ENCODE data around the gene ZDHHC8. TPM values are rescaled to one million over a fixed set of nuclear protein-coding genes. Genes with fewer than 3 reads are reported as not detected.

ZDHHC8 gene
- polyA plus RNA-seq, 2 of the 4 experiments (the other 2 are of a cell fraction) = 5.3 to 28.1 TPM

- no peak overlapping the region for H3K27ac ChIP-seq
- no peak for ATAC-seq
- FAIRE-seq = no peak
- ChIA-PET POLR2A (no interaction called here), CTCF (interaction anchor here (1.2 kb wide), 2 partner anchors 10 to 18 kb away, joined by 3 read pairs; no protein-coding TSS in a partner anchor)
- WGBS (ENCODE audit: missing lambda C conversion rate) = 97% methylated on average over 24 of the region's 36 CpGs
- H3K4me2 ChIP-seq = no peak overlapping the region
- no peak overlapping the region for H3K4me3 ChIP-seq
- no peaks in the 10 kb centered on the region for H3K9me3 ChIP-seq
- no peaks in the 10 kb centered on the region for H3K4me1 ChIP-seq
- DNase-seq (ENCODE audit: low read depth in 1 of 2, low spot score in 1 of 2) = no peak
- no peak for TF ChIP-seq ZFP36 (IDR thresholded peaks at IDR 0.05; ENCODE audit: borderline replicate concordance, partially characterized antibody)
- TF ChIP-seq EHF (CRISPR knock-in tag; IDR thresholded peaks at IDR 0.05) = no peak
- TF ChIP-seq CBX2 (IDR thresholded peaks at IDR 0.05; ENCODE audit: borderline replicate concordance, low read depth) = no peak
- TF ChIP-seq FOSL2 (IDR thresholded peaks at IDR 0.05) = no peak
- TF ChIP-seq FOSL2 (CRISPR knock-in tag; IDR thresholded peaks at IDR 0.05) = no peak
- no peak for TF ChIP-seq SREBF2 (IDR thresholded peaks at IDR 0.05)
- no peak for TF ChIP-seq HDAC2 (IDR thresholded peaks at IDR 0.05)
- no peak for TF ChIP-seq HOXB13 (CRISPR knock-in tag; IDR thresholded peaks at IDR 0.05; ENCODE audit: low read depth)
- TF ChIP-seq POLR2AphosphoS2 (conservative IDR thresholded peaks at IDR 0.05; ENCODE audit: low read length) = no peak
- TF ChIP-seq, protein P1, sequence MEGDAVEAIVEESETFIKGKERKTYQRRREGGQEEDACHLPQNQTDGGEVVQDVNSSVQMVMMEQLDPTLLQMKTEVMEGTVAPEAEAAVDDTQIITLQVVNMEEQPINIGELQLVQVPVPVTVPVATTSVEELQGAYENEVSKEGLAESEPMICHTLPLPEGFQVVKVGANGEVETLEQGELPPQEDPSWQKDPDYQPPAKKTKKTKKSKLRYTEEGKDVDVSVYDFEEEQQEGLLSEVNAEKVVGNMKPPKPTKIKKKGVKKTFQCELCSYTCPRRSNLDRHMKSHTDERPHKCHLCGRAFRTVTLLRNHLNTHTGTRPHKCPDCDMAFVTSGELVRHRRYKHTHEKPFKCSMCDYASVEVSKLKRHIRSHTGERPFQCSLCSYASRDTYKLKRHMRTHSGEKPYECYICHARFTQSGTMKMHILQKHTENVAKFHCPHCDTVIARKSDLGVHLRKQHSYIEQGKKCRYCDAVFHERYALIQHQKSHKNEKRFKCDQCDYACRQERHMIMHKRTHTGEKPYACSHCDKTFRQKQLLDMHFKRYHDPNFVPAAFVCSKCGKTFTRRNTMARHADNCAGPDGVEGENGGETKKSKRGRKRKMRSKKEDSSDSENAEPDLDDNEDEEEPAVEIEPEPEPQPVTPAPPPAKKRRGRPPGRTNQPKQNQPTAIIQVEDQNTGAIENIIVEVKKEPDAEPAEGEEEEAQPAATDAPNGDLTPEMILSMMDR (IDR thresholded peaks at IDR 0.05) = no peak
- TF ChIP-seq RCOR1 (IDR thresholded peaks at IDR 0.05; ENCODE audit: low read depth, low read length) = no peak
- TF ChIP-seq, protein P2, sequence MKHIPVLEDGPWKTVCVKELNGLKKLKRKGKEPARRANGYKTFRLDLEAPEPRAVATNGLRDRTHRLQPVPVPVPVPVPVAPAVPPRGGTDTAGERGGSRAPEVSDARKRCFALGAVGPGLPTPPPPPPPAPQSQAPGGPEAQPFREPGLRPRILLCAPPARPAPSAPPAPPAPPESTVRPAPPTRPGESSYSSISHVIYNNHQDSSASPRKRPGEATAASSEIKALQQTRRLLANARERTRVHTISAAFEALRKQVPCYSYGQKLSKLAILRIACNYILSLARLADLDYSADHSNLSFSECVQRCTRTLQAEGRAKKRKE (CRISPR knock-in tag; IDR thresholded peaks at IDR 0.05; ENCODE audit: low read depth) = no peak
Measured at GRCh38 chr22:20139391-20140106, 7.9 kb downstream of the ZDHHC8 start.

DNA sequence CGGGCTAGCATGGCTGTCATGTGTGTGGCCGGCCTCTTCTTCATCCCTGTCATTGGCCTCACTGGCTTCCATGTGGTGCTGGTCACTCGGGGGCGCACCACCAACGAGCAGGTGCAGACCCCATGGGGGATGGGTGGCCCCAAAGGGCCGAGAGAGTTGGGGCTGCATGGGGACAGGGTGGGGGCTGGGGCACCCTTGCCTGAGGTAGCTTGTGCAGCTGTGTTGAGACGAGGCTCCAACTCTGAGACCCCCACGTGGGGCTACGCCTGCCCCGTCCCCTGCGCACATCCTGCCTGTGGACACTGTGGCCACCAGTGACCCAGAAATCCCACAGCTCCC, 8.5 kb downstream of the ZDHHC8 start:
- Histone ChIP-seq H3K27ac (no peak overlapping the region), H3K4me1 (no peaks in the 10 kb centered on the region), H3K4me2 (no peak overlapping the region), H3K4me3 (no peak overlapping the region), H3K9me3 (no peaks in the 10 kb centered on the region)
- CTCF ChIA-PET = interaction anchor here (1.2 kb wide), 2 partner anchors 10 to 17 kb away, joined by 3 read pairs; no protein-coding TSS in a partner anchor
- DNase-seq (ENCODE audit: low read depth in 1 of 2, low spot score in 1 of 2) = no peak
- POLR2A ChIA-PET = no interaction called here
- whole genome bisulfite sequencing (ENCODE audit: missing lambda C conversion rate) = 93% methylated on average over 4 of the region's 11 CpGs
- TF ChIP-seq HOXB5 (CRISPR knock-in tag; IDR thresholded peaks at IDR 0.05) (no peak), POLR2AphosphoS2 (conservative IDR thresholded peaks at IDR 0.05; ENCODE audit: low read length) (no peak), NFE2L2 (conservative IDR thresholded peaks at IDR 0.05; ENCODE audit: low read length) (no peak), REST (IDR thresholded peaks at IDR 0.05) (no peak), MAFK (IDR thresholded peaks at IDR 0.05; ENCODE audit: partially characterized antibody) (no peak), KDM1A (IDR thresholded peaks at IDR 0.05; ENCODE audit: low read depth) (no peak)
- FAIRE-seq = no peak
- no peak for ATAC-seq

GRCh38 chr22:20140521-20140964, 8.9 kb downstream of the ZDHHC8 start:
- Histone ChIP-seq H3K9me3 (no peaks in the 10 kb centered on the region), H3K27ac (no peak overlapping the region), H3K4me3 (no peak overlapping the region), H3K4me2 (no peak overlapping the region), H3K4me1 (no peaks in the 10 kb centered on the region)
- 89% methylated on average over 10 of the region's 17 CpGs for WGBS (ENCODE audit: missing lambda C conversion rate)
- DNase-seq (ENCODE audit: low read depth in 1 of 2, low spot score in 1 of 2) (no peak), ATAC-seq (no peak), FAIRE-seq (no peak)
- POLR2A ChIA-PET = no interaction called here
- CTCF ChIA-PET = interaction anchor here (1.2 kb wide), 1 partner anchor 11 kb away, joined by 3 read pairs; no protein-coding TSS in a partner anchor
- TF ChIP-seq ZFP36 (IDR thresholded peaks at IDR 0.05; ENCODE audit: borderline replicate concordance, partially characterized antibody) = no peak
- no peak for TF ChIP-seq MAFK (IDR thresholded peaks at IDR 0.05; ENCODE audit: partially characterized antibody)
- no peak for TF ChIP-seq BCL3 (IDR thresholded peaks at IDR 0.05)
- TF ChIP-seq HDAC2 (IDR thresholded peaks at IDR 0.05) = no peak
- TF ChIP-seq PBX3 (IDR thresholded peaks at IDR 0.05) = no peak
- no peak for TF ChIP-seq POLR2AphosphoS2 (conservative IDR thresholded peaks at IDR 0.05; ENCODE audit: low read length)
- no peak for TF ChIP-seq SREBF2 (IDR thresholded peaks at IDR 0.05)
- no peak for TF ChIP-seq FOSB (CRISPR knock-in tag; IDR thresholded peaks at IDR 0.05)
- TF ChIP-seq JUNB (IDR thresholded peaks at IDR 0.05) = no peak
- TF ChIP-seq, protein P3, sequence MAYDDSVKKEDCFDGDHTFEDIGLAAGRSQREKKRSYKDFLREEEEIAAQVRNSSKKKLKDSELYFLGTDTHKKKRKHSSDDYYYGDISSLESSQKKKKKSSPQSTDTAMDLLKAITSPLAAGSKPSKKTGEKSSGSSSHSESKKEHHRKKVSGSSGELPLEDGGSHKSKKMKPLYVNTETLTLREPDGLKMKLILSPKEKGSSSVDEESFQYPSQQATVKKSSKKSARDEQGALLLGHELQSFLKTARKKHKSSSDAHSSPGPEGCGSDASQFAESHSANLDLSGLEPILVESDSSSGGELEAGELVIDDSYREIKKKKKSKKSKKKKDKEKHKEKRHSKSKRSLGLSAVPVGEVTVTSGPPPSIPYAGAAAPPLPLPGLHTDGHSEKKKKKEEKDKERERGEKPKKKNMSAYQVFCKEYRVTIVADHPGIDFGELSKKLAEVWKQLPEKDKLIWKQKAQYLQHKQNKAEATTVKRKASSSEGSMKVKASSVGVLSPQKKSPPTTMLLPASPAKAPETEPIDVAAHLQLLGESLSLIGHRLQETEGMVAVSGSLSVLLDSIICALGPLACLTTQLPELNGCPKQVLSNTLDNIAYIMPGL (CRISPR knock-in tag; IDR thresholded peaks at IDR 0.05; ENCODE audit: borderline replicate concordance) = no peak

Measured in A549 (cell line).